ENCODE data around the gene FMNL3.
"Not testable (repeated sequence)": the region's sequence is repeated elsewhere in the genome, so short reads cannot be mapped to it uniquely, and the experiment has no call there.

FMNL3 gene

GRCh38 chr12:49716553-49716952 is 9.3 kb upstream of the FMNL3 start:
- no peak for DNase-seq

GRCh38 chr12:49713952-49714351 is 6.7 kb upstream of the FMNL3 start:
- not testable (repeated sequence) for DNase-seq

- no peak for DNase-seq
These were observed 1.6 kb upstream of the FMNL3 start for GRCh38 chr12:49708851-49709250.

GRCh38 chr12:49707812-49708147 is 575 bp upstream of the FMNL3 start:
- no peak for DNase-seq

GRCh38 chr12:49706351-49707127 is 666 bp downstream of the FMNL3 start:
- peak; percentile 36 for DNase-seq

- no peak for DNase-seq
These were observed 1.6 kb downstream of the FMNL3 start for GRCh38 chr12:49705479-49706134.

GRCh38 chr12:49703647-49704137 is 3.5 kb downstream of the FMNL3 start:
- DNase-seq: no peak

GRCh38 chr12:49702676-49703215 is 4.5 kb downstream of the FMNL3 start:
- no peak for DNase-seq

- DNase-seq: no peak
These were observed 5.2 kb downstream of the FMNL3 start for GRCh38 chr12:49702009-49702408.

GRCh38 chr12:49698619-49699545 is 8.3 kb downstream of the FMNL3 start:
- DNase-seq: no peak

- no peak for DNase-seq
These were observed 9.4 kb downstream of the FMNL3 start for GRCh38 chr12:49697808-49698207.

GRCh38 chr12:49696723-49697122 is 10.5 kb downstream of the FMNL3 start:
- DNase-seq: no peak

GRCh38 chr12:49693931-49694444 is 13.2 kb downstream of the FMNL3 start:
- no peak for DNase-seq

GRCh38 chr12:49692851-49693250 is 14.4 kb downstream of the FMNL3 start:
- no peak for DNase-seq

GRCh38 chr12:49689785-49690184 is 17.4 kb downstream of the FMNL3 start:
- DNase-seq: no peak

- no peak for DNase-seq
These were observed 18.0 kb downstream of the FMNL3 start for GRCh38 chr12:49689237-49689636.

- no peak for DNase-seq
These were observed 19.3 kb downstream of the FMNL3 start for GRCh38 chr12:49687941-49688340.

GRCh38 chr12:49684310-49684854 is 22.8 kb downstream of the FMNL3 start:
- no peak for DNase-seq

GRCh38 chr12:49683599-49684309 is 23.5 kb downstream of the FMNL3 start:
- no peak for DNase-seq

GRCh38 chr12:49680075-49680474 is 27.1 kb downstream of the FMNL3 start:
- no peak for DNase-seq

- no peak for DNase-seq
These were observed 28.5 kb downstream of the FMNL3 start for GRCh38 chr12:49678711-49679110.

- DNase-seq: no peak
These were observed 32.1 kb downstream of the FMNL3 start for GRCh38 chr12:49675137-49675536.
